GM21717 (cell line): ENCODE measurements around the gene IRF2.

Source experiments
- ATAC-seq: cut with Tn5 transposase; IDR thresholded peaks from one replicate; pipeline ENCODE4 v1.9.1; 2021; ENCODE audit warnings: mild to moderate bottlenecking, moderate library complexity; ENCODE audit not compliant: unreplicated experiment

The IRF2 gene

DNA sequence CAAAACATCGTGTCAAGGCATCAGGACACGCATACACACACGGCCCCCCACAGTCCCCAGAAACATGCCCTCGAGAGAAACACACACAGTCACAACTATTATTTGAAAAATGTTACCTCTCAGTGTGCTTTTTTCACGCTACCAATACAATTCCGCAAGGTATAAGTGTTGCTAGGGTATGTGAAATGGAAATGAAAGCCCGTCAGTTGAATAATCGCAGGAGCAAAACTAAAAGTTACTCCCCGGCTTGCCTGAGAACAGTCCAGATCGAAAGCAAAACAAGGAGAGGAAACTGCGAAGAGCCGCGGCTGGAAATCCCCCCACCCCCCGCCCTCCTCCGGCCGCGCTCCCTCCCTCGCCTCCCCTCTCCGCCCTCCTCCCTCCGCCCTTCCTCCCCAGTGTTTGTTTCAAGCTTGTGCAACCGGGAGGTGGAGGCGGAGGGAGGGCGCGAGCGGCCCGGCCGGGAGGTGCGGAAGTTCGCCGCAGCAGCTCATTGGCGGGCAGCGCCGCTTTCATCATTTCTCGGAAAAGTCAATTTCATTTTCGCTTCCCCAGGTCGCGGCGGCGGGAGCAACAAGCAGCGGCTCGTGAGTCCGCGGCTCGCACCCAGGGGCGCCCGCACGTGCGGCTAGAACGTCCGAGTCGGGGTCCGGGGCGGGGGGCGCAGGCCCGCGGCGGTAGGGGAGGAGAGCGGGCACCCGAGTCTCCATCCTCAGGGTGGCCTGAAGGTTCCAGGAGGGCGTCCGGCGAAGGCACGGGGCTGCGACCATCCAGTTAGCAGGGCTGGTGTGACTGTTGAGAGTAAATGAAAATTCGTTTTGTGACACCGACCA lies at the start of gene IRF2:
TSS of gene IRF2 (minus strand) at position 288 of the 833 bp plus-strand sequence. CDS start 45,486 bp downstream, outside the sequence.
- ATAC-seq: peak; percentile 60

DNA sequence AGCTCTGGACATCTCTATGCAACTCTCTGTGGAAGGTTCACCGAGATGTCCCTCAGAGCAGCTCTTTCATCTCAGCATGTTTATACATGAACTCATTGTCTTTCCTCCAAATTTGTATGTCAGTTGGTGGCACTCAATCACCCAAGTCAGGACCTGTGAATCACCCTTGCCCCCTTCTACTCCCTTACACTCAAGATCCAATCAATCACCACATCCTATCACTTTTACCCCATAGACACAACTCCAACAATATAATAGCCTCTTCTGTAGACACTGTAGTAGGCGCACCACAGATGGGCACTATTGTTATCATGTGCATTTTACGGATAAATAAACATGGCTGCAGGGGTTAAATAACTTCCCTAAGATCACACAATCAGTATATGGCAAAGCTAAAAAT lies 41.3 kb upstream of the IRF2 start:
- ATAC-seq: no peak

DNA sequence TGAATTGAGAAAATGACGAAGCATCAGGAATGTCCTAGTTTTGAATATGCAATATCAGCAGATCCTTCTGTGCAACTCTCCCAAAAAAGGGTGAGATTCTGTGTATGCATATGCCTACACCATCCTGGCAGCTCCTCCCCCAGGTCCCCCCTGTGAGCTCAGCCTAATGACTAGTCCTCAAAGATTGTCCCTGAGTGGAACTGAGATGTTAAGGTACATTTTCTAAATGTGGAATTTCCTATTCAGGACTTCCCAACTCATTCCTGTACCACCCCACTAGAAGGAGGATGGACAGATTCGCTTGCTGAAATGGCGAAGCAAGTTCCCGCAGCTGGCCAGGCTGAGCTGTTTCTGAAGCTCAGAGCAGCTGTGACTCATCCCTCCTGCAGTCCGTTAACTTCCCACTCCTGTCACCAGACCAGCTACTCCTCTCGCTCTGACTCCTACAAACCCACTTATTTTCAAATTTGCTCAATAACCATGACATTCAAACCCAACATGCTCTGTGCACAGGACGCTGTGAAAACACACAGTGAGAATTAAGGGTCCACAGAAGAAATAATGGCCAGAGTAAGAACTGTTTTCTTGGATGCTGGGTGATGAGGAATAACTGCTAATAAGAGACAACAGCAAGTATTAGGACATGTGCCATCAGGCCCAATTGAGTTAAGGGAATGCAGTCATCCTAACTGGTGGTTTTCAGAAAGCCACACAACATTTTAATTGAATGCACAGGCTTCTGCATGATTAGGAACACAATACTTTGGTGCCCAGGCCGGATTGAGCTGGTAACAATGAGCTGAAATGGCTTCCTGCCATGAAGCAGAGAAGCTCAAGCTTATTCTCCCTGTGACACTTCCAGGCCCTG lies 40.0 kb upstream of the IRF2 start:
- ATAC-seq: peak; percentile 96

DNA sequence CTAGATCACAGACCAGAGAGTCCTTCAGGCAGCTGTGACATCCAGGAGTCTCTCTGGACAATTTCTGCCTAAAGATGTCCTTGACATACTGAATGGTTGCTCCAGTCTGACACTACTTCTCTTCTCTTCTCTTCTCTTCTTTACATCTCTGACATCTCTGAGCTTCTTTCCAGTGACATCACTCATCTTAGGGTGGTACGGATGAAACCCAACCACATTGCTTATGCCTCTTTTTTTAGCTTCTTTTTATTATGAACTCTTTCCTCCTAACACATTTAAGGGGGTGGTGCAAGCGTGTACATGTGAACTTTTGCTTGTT lies 39.4 kb upstream of the IRF2 start:
- ATAC-seq: peak; percentile 34

DNA sequence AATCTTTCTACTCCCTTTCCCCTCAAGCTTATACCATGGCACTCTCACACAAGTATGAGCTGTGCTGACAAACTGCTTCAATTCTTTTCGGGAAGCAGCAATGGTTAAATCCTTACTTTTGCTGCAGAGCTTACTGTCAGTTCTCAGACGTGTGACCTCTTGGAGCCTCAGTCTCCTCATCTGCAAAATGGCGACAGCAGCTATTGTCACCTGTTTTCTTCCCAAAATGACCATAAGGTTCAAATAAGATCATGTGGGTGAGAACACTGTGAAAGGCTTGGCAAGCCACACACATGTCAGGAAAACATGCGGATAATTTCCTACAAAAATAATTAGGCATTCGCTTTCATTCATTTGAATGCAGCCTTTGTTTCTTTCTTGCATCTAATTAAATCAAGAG lies 36.8 kb upstream of the IRF2 start:
- no peak for ATAC-seq

DNA sequence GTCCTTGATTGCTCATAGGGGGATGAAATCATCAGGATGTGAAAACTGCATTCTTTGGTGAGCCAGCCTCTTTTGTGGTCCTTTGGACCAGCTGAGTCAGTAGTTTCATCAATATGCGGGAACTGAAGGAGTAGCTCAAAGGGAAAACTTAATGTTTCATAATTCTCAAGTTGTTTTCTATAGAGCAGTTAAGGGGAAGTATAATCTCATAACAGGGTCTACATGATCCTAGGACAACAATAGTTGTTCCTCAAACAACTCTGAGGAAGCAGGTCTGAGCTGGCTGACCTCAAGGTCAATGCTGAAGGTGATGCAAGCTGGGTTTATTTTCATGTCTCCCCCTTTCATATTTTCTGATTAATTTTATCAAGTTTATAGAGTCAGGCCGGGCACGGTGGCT lies 36.1 kb upstream of the IRF2 start:
- ATAC-seq: no peak

DNA sequence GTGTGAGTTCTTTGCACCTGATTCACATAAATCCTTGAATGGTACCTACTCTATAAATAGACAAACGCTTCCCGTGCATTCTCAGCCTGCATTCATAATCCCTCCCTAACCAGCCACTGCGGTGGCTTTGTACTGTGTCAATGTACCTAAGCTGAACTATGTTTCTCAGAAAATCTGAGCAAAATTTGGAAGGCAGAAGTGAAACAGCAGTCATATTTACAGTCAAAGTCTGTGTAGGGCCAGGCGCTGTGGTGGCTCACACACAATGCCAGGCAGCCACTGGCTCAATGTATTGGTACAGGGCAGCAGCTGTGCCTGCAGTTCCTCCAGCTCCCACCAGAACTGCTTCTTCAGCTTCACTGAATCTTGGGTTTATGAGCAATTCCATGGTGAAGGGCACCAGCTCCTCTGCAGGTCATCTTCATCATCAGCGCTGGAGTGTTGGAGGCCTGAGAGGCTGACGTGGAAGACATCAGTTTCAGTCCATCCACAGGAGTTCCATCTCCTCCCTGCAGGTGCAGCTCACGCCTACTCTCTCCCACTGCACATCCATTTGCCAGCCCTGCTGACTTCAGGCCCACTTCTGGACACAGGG lies 32.3 kb upstream of the IRF2 start:
- peak; percentile 96 for ATAC-seq

DNA sequence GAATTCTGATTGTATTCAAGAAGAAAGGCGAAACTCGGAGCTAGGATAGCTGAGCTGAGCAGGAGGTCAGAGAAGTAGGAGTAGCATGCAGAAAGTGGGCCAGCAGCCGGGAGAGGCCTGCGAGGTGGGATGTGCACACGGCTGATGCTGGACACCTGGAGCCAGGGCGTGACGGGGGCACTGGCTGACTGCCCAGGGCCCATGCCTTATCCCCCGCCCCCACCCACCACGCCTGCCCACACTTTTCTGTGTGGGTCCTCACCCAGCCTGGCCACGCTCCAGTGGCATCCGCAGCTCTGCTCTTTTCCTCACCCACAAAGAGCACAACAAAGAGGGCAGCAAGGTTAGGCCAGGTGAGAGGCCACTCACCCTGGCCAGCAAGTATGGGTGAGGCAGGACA lies 30.0 kb upstream of the IRF2 start:
- ATAC-seq: no peak

DNA sequence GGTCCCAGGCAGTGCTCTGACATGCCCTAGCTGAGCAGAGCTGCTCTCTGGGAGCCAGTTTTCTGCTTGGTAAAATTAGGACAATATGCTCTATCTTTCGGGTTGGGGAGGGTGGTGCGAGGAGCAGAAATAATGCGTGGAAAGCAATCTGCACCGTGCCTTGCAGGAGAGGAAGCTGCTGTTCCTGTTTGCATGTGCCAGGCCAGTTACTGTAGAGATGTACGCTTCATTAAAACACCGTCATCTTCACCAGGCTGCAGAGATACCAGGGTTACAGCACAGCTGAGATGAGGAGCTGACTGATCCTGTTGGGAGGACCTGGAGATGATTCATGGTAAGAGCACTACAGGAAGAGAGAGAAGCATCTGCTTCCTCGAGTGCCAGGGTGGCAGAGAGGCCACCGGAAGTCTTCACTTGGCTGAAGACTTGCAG lies 29.5 kb upstream of the IRF2 start:
- ATAC-seq: no peak

DNA sequence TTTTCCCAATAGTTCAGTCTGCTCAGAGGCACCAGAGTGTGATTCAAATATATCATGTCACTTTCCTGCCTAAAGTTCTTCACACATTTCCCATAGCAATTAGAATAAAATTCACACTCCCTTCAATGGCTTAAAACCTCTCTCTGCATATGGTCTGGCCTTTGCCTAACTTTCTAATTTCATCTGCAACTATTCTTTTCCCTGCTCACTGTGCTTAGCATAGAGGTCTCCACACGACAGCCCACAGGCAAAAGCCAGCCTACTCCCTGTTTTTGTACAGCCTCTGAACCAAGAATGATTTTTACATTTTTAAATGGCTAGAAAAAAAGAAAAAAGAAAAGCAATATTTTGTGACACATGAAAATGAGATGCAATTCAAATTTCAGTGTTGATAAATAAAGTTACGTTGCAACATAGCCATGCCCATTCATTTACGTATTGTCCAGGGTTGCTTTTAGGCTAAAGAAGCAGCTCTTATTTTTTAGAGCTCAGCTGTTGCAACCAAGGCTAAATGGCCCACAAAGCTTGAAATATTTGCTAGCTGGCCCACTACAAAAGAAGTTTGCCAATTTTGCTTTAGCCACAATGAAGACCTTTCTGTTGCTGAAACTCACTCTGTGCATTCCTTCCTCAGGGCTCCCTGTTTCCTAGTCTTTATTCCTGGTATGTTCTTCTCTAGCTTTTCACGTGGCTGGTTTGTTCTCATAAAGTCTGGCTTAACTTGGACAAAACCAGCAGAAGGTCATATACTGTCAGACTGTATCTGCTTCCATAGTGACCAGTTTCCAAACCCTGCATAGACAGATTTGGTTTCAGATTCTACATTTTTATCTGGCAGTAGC lies 26.6 kb upstream of the IRF2 start:
- no peak for ATAC-seq

DNA sequence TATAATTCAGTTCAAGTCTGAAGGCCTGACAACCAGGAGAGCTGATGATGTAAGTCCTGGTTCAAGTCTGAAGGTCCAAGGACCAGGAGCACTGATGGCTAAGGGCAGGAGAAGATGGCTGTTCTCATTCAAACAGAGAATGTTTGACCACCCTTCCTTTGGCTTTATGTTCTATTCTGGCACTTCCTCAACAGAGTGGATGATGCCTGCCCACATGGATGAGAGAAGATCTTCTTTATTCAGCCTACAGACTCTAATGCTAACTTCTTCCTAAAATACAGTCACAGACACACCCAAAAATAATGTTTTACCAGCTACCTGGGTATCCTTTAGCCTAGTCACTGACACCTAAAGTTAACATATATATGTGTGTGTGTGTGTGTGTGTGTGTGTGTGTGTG lies 25.6 kb upstream of the IRF2 start:
- no peak for ATAC-seq

DNA sequence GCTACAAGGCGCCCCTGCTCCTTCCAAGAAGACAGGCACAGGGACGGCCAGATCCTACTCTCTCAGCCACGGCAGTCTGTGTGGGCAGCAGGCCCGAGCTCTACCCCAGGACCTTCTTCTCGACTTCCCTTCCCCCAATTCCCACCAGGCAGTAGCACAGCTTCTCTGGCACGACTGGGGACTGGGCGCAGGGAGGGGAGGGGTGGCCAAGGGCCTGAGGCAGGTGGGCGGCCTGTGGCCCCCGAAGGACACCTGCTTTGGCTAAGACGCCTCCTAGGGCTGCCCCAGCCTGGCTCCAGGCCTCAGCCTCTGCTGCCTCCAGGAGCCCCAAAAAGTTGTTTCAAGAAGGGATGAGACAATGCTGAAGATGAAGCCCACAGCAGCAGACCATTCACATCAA lies 24.2 kb upstream of the IRF2 start:
- no peak for ATAC-seq

DNA sequence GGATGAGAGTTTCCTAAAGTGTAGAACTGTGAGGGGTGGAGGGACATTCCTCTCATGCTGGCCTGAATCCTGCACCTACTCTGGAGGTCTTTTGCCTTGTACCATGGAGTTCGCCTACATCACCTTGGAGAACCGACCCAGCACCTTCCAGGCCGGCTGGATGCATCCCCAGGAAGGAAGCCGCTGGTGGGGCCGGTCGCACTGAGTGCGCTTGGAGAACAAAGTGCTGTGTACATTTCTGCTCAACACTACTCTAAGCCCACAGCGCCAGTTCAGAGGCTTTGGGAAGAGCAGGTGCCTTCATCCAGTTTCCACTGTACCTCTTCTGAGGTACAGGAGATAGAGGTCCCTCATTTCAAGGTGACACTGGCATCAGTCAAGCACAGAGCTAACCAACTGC lies 15.4 kb upstream of the IRF2 start:
- ATAC-seq: no peak

DNA sequence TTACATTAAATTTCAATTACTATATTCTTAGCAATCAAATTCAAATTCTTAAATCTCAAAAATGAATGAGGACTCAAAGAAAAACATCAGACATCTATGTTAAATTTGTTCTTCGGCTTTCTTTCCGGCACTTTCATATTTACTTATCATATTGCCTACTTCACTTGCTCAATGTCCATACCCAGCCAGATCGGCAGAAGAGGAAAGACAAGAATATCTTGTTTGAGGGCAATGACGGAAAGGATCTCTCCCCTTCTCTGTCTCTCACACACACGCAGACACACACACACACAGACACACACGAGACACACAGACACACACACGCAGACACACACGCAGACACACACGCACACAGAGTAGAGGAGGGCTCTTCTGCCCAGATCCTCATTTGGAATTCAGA lies 13.2 kb upstream of the IRF2 start:
- no peak for ATAC-seq

DNA sequence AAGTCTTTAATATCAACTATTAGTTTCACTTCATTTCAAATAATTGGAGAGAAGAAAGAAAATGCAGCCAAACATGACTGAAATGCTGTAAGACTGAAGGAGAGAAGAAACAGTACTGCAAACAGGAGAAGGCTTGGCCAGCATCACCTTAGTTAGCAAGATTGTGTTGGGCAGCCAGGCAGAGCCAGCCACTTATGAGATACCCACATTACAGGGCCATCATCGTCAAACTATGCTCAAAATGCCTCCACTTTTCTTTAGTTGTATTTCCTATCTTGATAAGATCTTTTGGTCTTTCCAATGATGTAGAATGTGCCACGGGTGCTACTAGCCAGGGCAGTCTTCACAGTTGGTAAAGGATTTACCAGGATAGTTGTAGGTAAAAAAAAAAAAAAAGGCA lies 10.9 kb upstream of the IRF2 start:
- ATAC-seq: no peak

DNA sequence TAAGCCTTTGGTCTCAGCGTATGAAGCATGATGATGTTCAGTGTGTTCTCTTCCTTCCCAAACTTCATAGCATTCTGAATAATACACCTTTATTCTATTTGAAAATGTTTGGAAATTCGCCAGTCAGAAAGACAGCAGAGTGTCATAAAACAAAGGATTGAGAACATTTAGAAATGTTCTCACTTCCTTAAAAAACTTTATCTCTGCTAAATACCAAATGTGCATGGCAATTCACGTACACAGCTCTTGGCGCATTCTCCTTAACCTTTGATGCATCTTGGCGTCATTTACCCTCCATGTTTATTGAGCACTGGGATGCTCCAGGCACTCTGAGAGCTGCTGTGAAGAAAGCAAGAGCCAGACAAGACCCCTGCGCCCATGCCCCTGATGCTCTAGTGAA lies 7.2 kb upstream of the IRF2 start:
- no peak for ATAC-seq

DNA sequence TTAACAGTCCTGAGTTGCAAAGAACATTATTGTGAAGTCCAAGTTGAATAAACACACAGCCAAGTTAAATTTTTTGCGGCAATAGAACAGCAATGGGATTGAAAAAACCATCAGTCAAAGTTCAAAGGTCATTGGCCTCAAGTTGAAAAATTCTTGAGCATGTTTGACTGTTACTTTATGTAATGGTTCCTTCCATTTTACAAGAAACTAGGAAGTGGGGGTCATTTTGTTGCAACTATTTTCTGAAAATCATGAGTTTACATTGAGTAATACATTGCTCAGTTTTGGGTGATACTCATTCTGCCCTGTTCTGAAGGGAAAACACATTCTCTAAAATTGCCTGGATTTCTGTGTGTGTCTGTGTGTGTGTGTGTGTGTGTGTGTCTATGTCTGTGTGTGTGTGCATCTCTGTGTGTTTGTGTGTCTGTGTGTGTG lies 5.2 kb upstream of the IRF2 start:
- ATAC-seq: no peak

DNA sequence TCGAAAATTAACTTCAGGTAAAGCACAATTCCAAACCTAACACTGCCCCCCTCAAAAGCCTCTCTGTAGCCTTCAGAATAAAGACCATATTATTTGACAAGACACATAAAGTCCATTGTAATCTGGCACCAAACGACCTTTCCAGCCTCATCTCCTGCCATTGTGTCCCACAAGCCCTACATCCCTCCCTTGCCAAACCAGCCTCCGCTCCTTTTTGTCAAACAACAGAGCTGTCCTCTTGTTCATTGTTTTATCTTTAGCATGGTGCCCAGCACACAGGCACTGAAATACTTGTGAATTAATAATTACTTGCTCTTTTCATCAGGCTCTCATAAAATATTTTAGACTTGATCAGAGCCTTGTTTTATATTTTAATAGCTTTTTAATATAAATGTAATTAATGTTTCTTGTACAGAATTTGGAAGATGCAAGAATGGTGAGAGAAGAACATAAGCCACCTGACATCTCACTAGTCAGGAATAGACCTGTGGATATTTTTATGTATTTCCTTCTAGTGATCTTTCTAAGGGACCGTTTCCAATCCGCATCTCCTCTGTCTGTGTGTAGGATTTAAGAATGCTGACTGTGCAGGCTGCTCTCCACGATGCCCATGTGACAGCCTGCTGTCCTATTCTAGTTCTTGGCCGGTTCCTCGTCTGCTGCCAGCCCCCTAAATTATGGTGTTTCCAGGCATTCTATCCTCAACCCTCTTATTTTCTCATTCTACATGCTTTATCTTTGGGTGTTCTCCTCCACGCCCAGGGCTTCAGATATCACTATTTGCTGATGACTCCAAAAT lies 3.0 kb upstream of the IRF2 start:
- ATAC-seq: no peak

DNA sequence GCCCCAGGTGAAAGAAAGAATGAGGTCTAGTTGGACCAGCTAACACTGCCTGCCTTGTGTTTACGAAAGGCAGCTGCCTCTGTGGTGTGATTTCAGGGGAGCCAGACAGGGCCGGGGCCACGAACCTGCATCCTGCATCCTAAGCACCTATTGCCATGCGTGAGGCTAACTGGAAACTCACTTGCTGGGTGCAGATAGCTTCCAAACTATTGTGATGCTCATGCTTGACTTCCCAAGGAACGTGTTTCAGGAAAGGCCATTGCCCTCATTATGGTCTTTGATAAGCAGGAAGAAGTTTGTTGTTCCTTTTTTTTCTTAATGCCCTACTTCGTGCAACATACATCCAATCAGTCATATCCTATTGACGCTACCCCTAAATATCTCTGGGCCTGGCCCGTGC lies 2.3 kb upstream of the IRF2 start:
- no peak for ATAC-seq

DNA sequence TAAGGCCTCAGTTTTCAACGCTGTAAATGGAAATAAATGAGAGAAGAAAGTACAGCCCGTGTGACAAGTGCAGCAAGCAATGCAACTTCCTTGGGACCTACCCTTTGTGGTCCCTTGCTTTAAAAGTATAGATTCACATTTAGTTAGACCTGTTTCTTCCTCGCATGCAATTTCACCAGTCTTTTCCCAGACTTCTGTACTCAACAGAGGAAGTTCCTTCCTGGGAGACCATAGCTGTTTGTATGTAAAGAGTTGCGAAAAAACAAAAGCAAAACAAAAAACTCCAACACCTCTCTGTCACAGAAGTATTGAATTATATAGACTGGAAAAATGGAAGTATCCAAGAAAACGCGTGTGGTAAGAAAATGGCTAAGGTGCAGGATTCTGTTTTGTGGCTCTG lies 1.1 kb upstream of the IRF2 start:
- no peak for ATAC-seq
